ENCODE data around the gene RASGRP2. TPM values are rescaled to one million over a fixed set of nuclear protein-coding genes. Genes with fewer than 3 reads are reported as not detected.

RASGRP2 gene
- total RNA-seq, 1 experiment from 2014 or later = 26.9 TPM

DNA sequence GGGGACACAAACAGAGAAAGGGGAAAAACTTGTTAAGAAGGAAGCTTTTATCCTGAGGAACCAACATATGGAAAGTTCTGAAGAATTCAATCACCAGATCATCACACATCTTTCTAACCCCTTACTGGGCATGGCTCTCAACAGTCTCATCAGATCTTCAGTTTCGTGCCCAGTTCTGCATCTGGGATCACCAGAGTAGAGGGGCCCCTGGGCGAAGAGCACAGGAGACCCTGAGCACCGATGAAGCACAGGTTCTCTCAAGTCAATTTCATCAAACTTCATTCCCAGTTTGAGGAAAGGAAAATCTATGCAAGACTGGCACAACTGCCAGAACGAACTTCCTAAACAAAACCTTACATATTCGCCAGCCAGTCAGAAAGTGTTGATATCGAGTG, 24.4 kb upstream of the RASGRP2 start:
- 0 out of 2 replicates have a peak, but pooled peaks cover 2% of the 10 kb centered on the region for H3K79me2 ChIP-seq (ENCODE audit: insufficient read depth, low read length)
- no peak overlapping the region for H2AK5ac ChIP-seq (ENCODE audit: insufficient read length, low read length)
- H3K23ac ChIP-seq (ENCODE audit: insufficient read length, low read depth, low read length) = no peak overlapping the region
- H3K18ac ChIP-seq (ENCODE audit: insufficient read length, low read depth, low read length) = no peak overlapping the region
- no peaks in the 10 kb centered on the region for H3K9me3 ChIP-seq (ENCODE audit: control insufficient read depth, low read depth, low read length)
- Mint-ChIP-seq H3K4me3 (no peak overlapping the region), H3K27ac (peak overlapping the region in 1 of 3 experiments; percentile 23; a peak in 2 of 7 replicates), H3K27me3 (ENCODE audit: low read depth) (no peaks in the 10 kb centered on the region), H3K36me3 (ENCODE audit: insufficient read depth in 1 of 3, low read depth in 3 of 3) (peaks cover 77 to 97% (median 95%) of the 10 kb centered on the region in 3 experiments; a peak in 6 of 7 replicates), H3K9me3 (no peaks in the 10 kb centered on the region), H3K4me1 (peaks cover 38 to 49% of the 10 kb centered on the region in 2 experiments)
- H4K91ac ChIP-seq (ENCODE audit: insufficient read length, low read depth, low read length) = no peak overlapping the region
- no peaks in the 10 kb centered on the region for H3K27me3 ChIP-seq (ENCODE audit: insufficient read depth, low read length)
- H3K4ac ChIP-seq (ENCODE audit: low read depth, low read length) = no peak overlapping the region
- no peak for DNase-seq
- H4K5ac ChIP-seq (ENCODE audit: insufficient read length, low read depth, low read length) = no peak overlapping the region
- no peaks in the 10 kb centered on the region; the same call in 1 of the 2 replicates for H3K4me1 ChIP-seq (ENCODE audit: insufficient read depth, low read length)
- H3K79me1 ChIP-seq (ENCODE audit: insufficient read depth, low read depth, low read length, poor library complexity, severe bottlenecking) = peaks cover 7% of the 10 kb centered on the region
- no peak overlapping the region for H3K14ac ChIP-seq (ENCODE audit: insufficient read depth, low read length)
- no peak overlapping the region for H4K8ac ChIP-seq (replicated peaks; ENCODE audit: insufficient read length, low read depth, low read length)
- H4K20me1 ChIP-seq (ENCODE audit: control insufficient read depth, insufficient read depth, insufficient read length) = peaks cover 3% of the 10 kb centered on the region
- no peak overlapping the region for H3K56ac ChIP-seq (ENCODE audit: insufficient read length, low read depth, low read length)
- H2BK12ac ChIP-seq (ENCODE audit: insufficient read length, low read depth, low read length) = no peak overlapping the region
- no peak overlapping the region for H3T11ph ChIP-seq (ENCODE audit: low read length)
- H3K4me2 ChIP-seq (ENCODE audit: insufficient read depth, insufficient read length, low read length) = no peak overlapping the region
- no peak overlapping the region for H2BK120ac ChIP-seq (ENCODE audit: low read depth, low read length, poor library complexity, severe bottlenecking)
- no peaks in the 10 kb centered on the region for H3K23me2 ChIP-seq (ENCODE audit: insufficient read length, low read depth, low read length, poor library complexity, severe bottlenecking)
- no peak overlapping the region for H2BK5ac ChIP-seq (ENCODE audit: insufficient read length, low read length)
- H3K9ac ChIP-seq (ENCODE audit: extremely low read depth, insufficient read length, low read length) = no peak overlapping the region
- WGBS (ENCODE audit: extremely low coverage, insufficient read length, low lambda C conversion rate) = no CpG with 5 or more reads among the region's 6 CpGs
- H2AFZ ChIP-seq (ENCODE audit: low read length) = no peak overlapping the region
- no peak overlapping the region for H3K27ac ChIP-seq (ENCODE audit: insufficient read length, low read depth, low read length)
- H2BK20ac ChIP-seq (ENCODE audit: low read depth, low read length, poor library complexity, severe bottlenecking) = no peak overlapping the region
- H2BK15ac ChIP-seq (ENCODE audit: low read depth, low read length) = no peak overlapping the region
- TF ChIP-seq, protein P1, sequence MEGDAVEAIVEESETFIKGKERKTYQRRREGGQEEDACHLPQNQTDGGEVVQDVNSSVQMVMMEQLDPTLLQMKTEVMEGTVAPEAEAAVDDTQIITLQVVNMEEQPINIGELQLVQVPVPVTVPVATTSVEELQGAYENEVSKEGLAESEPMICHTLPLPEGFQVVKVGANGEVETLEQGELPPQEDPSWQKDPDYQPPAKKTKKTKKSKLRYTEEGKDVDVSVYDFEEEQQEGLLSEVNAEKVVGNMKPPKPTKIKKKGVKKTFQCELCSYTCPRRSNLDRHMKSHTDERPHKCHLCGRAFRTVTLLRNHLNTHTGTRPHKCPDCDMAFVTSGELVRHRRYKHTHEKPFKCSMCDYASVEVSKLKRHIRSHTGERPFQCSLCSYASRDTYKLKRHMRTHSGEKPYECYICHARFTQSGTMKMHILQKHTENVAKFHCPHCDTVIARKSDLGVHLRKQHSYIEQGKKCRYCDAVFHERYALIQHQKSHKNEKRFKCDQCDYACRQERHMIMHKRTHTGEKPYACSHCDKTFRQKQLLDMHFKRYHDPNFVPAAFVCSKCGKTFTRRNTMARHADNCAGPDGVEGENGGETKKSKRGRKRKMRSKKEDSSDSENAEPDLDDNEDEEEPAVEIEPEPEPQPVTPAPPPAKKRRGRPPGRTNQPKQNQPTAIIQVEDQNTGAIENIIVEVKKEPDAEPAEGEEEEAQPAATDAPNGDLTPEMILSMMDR (conservative IDR thresholded peaks at IDR 0.05) = no peak
